ENCODE data around the gene DAAM2.

DNA sequence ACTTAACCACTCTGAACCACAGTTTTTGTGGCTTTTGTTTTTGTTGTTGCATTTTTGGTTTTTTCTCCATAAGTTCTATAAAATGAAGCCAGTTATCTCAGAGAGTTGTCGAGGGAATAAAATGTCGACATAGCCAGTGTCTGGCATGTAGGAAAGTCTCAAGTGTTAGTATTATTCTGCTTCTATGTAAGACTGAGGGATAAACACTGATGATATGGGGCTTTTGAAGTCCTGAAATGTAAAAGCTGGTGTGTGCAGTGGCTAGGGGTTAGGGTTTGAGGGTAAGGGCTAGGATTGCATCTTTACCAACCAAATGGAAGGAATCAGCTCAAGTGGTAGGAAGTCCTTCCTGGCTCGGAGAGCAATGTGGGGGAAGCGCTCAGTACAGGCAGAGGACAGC, 59.2 kb downstream of the DAAM2 start:
- TF ChIP-seq, protein P1, sequence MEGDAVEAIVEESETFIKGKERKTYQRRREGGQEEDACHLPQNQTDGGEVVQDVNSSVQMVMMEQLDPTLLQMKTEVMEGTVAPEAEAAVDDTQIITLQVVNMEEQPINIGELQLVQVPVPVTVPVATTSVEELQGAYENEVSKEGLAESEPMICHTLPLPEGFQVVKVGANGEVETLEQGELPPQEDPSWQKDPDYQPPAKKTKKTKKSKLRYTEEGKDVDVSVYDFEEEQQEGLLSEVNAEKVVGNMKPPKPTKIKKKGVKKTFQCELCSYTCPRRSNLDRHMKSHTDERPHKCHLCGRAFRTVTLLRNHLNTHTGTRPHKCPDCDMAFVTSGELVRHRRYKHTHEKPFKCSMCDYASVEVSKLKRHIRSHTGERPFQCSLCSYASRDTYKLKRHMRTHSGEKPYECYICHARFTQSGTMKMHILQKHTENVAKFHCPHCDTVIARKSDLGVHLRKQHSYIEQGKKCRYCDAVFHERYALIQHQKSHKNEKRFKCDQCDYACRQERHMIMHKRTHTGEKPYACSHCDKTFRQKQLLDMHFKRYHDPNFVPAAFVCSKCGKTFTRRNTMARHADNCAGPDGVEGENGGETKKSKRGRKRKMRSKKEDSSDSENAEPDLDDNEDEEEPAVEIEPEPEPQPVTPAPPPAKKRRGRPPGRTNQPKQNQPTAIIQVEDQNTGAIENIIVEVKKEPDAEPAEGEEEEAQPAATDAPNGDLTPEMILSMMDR (IDR thresholded peaks at IDR 0.05), result no peak
- TF ChIP-seq POLR2A (IDR thresholded peaks at IDR 0.05) (no peak), EP300 (IDR thresholded peaks at IDR 0.05; ENCODE audit: low read depth) (no peak), POLR2AphosphoS5 (IDR thresholded peaks at IDR 0.05) (no peak)
